Activated T-cell treated with anti-CD3 and anti-CD28 coated beads, Interleukin-2, amount 50 U/mL, for 1 hour (primary cell): ENCODE data around the gene SMU1.
"Not testable (repeated sequence)": the region's sequence is repeated elsewhere in the genome, so short reads cannot be mapped to it uniquely, and the experiment has no call there.

Experiments
- DNase-seq: peaks from one replicate; pipeline ENCODE4 v3.0.0-alpha.2; 2020

The SMU1 gene

GRCh38 chr9:33105504-33105903 lies 29.0 kb upstream of the SMU1 start:
- no peak for DNase-seq

DNA sequence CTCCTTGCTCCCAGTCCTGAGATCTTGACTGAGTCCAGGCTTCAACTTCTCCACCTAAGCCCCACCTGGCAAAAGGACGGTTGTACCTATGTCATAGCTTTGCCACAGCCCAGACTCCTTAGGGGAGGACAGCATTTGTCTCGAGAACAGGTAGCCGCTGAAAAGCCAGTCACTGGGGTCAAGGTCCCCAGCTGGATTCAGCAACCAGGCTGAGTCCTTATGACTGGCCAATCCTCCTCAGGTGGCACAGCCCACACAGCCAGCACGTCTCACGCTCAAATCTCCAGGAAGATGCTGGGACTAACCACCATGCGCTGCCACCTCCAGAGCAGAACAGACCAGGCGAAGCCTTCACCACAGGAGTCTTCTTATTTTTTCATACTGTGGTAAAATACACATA lies 27.9 kb upstream of the SMU1 start:
- no peak for DNase-seq

DNA sequence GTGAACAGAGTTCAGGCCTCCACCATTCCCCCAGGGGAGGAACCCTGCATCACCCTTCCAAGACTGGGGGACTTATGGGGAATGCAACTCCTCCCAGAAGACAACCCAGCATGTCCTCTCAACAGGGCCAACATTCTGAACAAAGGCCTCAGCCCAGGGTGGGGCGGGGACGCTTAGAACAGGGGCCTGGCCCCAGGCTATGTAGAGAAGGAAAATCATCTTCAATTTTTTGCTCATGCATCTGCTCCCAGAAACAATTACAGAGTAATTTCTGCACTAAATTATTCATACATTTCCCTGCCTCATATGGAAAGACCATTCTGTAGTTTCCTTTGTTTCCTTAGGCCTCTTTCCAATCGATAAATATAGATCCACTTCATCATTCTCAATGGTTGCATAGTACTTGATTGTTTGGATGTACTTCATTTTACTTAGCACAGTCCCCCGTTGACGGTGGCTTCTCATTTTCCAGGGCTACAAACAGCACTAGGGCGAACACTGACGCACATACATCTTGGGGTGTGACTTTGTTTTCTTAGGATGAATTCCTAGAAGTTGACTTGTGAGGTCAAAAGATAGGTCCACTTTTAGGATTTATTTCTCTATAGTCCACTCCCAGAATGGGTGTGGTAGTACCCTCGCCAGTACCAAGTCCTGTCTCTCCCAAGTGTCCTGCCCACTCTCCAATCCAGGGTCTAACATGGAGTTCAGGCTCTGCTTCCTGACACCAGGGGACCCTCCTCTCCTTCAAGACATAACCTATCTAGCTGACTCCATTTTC lies 27.2 kb upstream of the SMU1 start:
- DNase-seq: no peak

DNA sequence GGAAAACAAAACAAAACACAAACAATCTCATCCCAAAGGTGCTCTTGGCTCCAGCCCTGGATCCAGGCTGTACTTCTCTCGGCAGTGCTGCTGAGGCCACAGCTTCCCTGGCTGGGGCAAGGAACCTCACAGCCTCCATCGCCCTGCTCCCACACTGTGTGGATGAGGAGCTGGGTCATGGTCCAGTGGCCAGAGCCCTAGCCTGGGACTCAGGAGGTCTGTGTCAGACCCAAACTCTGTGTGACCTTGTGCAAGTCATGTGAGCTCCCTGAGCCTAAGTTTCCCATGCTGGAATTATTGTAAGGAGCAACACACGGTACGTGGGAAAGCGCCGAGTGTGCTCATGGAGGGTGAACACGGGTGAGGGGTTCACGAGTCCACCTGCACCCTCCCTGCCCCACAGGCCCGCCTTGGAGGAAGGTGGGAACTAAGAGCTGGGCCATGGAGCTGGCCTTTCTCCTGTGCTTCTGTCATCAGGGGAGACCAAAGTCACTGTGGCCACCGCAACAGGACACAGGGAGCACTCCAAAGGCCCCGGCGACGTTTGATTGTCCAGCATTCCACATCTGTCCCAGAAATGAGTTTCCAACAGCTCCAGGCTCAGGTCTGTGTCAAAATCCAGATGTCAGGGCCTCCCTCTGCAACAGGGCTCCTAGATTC lies 26.2 kb upstream of the SMU1 start:
- DNase-seq: no peak

GRCh38 chr9:33101104-33101951 lies 24.9 kb upstream of the SMU1 start:
- no peak for DNase-seq

- no peak for DNase-seq
Measured at GRCh38 chr9:33099754-33100153, 23.3 kb upstream of the SMU1 start.

- no peak for DNase-seq
Measured at GRCh38 chr9:33097192-33097591, 20.7 kb upstream of the SMU1 start.

- DNase-seq: no peak
Measured at GRCh38 chr9:33092634-33093033, 16.2 kb upstream of the SMU1 start.

DNA sequence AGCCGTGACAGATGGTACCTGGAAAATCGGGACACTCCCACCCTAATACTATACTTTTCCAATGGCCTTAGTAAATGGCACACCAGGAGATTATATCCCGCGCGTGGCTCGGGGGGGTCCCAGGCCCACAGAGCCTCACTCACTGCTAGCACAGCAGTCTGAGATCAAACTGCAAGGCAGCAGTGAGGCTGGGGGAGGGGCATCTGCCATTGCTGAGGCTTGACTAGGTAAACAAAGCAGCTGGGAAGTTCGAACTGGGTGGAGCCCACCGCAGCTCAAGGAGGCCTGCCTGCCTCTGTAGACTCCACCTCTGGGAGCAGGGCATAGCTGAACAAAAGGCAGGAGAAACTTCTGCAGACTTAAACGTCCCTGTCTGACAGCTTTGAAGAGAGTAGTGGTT lies 9.2 kb upstream of the SMU1 start:
- not testable (repeated sequence) for DNase-seq

- no peak for DNase-seq
Measured at GRCh38 chr9:33082538-33083326, 6.3 kb upstream of the SMU1 start.

DNA sequence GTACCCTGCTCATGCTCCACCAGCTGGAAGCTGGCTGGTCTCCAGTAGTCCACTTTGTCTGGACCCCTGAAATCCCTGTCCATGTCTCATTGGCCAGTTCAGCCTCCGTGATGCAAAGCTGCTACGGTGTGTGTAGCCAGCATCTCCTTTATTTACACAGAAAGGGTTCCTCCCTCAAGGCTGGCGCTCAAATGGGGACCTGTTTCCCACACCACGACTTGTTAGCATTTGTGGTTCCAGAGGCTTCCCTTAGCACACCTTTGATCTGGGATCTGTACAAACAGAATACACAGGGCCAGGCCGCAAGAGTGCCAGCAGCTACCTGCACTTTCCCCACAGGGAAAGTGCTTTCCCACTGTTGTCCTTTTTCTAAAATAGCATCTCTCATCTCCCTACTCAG lies 5.7 kb upstream of the SMU1 start:
- no peak for DNase-seq

DNA sequence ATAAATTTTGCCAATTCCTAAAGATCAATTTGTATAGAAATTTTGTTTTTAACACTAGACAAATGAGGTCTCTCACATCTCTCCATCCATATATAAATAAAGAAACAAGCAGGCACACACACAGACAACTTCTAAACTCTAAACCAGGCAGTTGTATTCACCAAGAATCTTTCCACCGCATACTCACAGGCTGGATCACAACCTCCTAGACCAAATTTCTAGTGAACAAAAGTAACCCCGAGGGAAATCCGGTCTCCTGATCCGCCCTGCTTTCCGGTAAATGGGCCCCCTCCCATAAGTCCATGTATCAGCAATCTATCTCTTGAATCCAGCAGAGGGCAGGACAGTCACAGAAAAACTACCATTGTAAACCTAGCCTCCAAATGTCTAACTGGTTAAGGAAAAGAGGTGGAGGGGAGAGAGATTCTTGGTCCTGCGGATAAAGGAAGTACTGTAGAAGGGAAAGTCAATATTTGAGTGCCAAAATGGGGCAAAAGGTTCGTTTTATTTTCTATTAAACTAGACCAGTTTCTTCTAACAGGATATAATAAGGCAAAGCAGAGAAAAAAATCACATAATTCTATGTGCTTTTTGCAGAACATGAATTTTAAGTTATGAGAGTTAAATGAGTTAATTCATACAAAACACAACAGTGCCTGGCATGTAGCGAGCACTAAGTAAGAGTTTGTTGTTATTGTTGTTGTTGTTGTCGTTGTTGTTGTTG lies 4.8 kb upstream of the SMU1 start:
- peak; percentile 47 for DNase-seq

DNA sequence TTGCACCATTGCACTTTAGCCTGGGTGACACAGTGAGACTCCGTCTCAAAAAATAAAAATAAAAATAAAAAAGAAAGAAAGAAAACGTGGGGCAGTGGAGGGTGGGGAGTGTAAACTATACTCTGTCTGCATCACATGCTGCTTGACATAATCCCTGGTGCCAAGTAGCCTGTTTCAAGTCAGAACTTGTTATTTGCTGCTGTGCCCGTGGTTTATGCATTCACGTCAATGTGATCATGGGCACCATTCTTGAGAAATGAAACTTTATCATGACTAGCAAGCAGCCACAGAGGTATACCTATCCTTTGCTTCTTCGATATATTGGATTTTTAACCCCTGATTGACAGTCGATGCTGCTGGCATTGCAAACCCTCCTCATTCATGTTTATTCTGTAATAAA lies 4.1 kb upstream of the SMU1 start:
- no peak for DNase-seq

DNA sequence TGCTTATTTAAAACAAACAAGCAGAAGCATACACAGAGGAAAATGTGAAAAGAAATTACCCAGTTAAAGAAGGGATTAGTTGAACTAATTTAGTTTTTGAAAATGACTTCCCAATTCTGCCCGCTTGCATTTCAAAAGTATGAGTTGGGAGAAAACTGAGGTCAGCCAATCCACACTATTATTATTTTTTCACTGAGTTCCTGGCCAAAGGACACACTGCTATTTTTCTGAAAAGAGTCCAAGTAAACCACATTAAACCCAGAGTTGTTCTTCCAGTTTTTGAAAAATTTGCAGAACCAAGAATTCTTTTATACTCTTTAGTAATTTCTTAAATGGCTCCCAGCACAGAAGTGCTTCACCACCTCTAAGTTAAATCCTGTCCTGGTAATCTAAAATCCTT lies 7.5 kb downstream of the SMU1 start:
- no peak for DNase-seq

DNA sequence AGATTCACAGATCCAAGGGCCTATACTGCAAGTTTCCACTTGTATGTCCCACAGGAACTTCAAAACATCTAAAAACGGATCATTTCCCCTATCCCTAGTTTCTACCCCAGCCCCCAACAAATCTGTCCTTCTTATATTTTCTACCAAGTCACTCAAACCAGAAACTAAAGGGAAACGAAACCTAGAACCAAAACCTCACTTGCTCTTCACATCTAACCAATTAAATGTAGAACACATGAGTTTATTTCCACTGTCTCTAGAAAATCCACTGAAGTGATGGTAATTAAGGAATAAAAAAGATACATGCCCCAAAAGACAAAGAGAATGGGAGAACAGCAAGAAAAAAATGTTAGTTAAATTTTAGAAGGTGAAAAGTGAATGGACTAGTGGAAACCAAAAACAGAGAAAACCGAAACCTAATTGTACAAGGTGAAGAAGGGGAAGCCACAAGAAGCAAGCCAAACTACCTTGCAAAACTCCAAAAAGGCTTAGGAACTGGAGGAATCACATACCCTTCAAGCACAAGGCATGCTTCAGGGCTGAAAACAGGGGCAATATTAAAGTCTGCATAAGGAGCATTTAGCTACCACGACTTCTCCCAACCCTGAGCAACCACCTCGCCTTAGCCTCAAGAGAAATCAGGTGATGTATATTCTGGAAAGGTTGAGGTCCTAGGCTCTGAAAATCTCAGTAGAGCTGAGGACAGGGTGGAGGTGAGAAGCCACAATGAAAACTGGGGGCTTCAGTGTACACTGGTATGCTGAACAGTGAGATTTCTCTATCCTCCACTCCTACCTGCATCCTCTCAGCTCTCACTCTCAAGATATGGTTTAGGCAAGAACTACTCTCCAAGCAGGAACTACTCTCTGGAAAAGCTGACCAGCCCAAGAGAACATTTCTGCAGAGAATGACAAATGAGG lies 11.1 kb downstream of the SMU1 start:
- no peak for DNase-seq

DNA sequence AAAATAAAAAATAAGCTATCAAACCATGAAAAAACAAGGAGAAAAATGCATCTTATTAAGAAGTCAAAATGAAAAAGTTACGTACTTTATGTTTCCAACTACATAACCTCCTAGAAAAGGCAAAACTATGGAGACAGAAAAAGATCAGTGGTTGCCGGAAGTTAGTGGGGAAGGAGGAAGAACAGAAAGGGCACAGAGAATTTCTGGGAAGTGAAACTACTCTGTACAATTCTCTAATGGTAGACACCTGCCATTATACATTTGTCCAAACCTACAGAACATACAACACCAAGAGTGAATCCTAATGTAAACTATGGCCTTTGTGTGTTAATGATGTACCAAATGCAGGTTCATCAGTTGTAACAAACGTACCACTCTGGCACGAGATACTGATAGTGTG lies 25.3 kb downstream of the SMU1 start:
- DNase-seq: no peak

GRCh38 chr9:33049680-33050361 lies 26.7 kb downstream of the SMU1 start:
- DNase-seq: no peak

DNA sequence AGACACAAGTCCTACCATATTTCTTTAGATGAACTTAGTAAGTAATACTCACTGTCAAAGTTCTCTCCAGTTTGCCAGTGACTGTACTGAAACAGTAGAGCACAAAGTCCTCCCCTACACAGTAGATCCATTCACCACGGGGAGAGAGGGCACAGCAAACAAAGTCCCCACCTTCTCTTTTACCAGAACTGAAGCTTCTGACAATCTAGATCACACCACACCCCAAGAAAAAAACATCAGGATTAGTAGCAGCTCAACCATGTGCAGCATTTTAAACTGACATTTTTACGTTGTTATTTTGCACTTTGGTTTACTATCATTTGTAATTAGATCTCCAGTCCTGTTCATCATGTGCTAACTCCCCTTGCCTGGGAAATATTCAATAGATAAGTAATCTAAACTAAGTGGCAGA lies 28.4 kb downstream of the SMU1 start:
- no peak for DNase-seq

DNA sequence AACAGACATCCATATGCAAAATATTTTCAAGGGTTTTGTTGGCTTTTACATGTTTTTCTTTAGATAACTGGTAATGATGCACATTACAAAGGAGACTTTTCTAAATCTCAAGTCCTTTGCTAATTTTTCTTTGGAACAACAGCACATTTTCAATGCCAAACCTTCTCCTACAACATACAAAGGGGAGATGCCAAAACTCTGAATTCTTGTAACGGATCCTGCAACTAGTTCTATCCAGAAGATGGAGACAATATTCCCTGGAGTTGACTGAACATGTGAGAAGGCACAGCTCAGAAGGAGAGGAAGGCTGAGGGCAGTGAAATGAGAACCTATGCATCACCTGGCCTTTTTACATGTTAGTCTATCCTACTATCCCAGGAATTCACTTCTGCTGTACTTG lies 30.4 kb downstream of the SMU1 start:
- no peak for DNase-seq

DNA sequence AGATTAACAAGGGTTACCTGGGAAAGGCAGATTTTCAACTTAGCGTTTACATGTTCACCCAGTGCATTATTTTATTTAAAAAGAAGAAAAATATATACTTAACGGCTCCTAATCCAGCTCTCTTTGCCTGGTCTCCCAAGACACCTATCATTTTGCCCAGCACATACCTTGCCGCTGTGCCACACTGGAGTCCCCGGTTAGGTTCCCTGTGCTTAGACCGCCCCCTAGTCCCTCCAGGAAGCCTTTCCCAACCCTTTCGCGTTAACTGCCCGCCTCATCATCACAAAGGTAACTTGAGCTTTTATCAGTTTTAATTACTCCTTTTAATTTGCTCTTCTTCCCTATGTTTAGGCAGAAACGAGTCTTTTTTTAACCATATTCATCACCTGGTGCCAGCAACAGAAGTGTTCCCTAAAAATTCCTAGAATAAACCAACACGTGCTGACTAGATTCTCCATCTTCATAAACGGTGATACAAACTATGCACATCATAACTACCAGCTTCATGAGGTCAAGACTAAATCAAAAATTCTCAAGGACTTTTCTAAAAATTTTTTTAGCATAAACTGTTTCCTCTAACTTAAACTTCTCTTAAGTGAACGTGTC lies 31.7 kb downstream of the SMU1 start:
- no peak for DNase-seq
